Measurements from ENCODE around the gene CNNM4. TPM values are rescaled to one million over a fixed set of nuclear protein-coding genes. Genes with fewer than 3 reads are reported as not detected.

CNNM4 gene
- total RNA-seq, 1 donor from 2014 or later = 15.5 TPM

DNA sequence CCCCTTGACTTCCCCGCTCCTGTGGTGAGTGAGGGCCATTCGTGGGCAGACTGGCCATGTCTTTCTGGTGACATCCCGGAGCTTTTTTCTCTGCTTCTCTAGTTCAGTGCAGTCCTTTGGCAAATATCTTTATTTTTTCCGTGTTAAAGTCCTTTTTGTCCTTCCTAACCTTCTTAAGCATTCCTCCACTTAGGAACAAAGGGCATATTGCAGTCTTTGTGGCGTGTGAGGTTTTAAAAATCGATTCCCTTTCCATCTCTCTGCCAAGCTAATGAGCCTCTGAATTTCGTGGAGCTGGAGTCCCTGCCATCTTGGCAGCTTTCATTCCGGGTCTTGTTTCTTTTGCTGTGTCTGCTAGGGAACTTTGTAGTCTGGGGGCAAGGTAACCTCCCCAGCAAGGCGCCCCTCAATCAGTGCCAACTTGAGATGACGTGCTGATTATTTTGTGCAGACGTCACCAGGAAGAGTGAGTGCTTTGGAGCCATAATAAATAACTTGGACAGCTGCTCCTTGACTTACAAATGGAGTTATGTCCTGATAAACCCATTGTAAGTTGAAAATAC is 60.5 kb downstream of the CNNM4 start:
- peaks cover 41% of the 10 kb centered on the region for H3K4me1 Mint-ChIP-seq
- H3K27ac Mint-ChIP-seq = no peak overlapping the region
- peaks cover 10% of the 10 kb centered on the region for H3K27me3 Mint-ChIP-seq (ENCODE audit: insufficient read depth, low read depth)
- DNase-seq (ENCODE audit: low spot score) = no peak
- Histone ChIP-seq H3K4me2 (peak overlapping the region; percentile 66), H3K36me3 (no peaks in the 10 kb centered on the region), H3K4me3 (no peak overlapping the region), H2AFZ (replicated peaks) (no peak overlapping the region), H4K20me1 (ENCODE audit: low read depth) (peaks cover 88% of the 10 kb centered on the region), H3K9me3 (ENCODE audit: low read depth) (no peaks in the 10 kb centered on the region), H3K4me1 (peaks cover 40% of the 10 kb centered on the region), H3F3A (ENCODE audit: low read depth) (peaks cover 27% of the 10 kb centered on the region), H3K9ac (no peak overlapping the region), H3K27ac (peak overlapping the region; percentile 54), H3K27me3 (peaks cover 4% of the 10 kb centered on the region), H3K79me2 (ENCODE audit: low read depth) (peaks cover 79% of the 10 kb centered on the region)
- H3K4me3 Mint-ChIP-seq = peak overlapping the region; percentile 27
- no peak for TF ChIP-seq EZH2phosphoT487 (IDR thresholded peaks at IDR 0.05)
- TF ChIP-seq, protein P1, sequence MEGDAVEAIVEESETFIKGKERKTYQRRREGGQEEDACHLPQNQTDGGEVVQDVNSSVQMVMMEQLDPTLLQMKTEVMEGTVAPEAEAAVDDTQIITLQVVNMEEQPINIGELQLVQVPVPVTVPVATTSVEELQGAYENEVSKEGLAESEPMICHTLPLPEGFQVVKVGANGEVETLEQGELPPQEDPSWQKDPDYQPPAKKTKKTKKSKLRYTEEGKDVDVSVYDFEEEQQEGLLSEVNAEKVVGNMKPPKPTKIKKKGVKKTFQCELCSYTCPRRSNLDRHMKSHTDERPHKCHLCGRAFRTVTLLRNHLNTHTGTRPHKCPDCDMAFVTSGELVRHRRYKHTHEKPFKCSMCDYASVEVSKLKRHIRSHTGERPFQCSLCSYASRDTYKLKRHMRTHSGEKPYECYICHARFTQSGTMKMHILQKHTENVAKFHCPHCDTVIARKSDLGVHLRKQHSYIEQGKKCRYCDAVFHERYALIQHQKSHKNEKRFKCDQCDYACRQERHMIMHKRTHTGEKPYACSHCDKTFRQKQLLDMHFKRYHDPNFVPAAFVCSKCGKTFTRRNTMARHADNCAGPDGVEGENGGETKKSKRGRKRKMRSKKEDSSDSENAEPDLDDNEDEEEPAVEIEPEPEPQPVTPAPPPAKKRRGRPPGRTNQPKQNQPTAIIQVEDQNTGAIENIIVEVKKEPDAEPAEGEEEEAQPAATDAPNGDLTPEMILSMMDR (IDR thresholded peaks at IDR 0.05) = no peak
- TF ChIP-seq EZH2 (IDR thresholded peaks at IDR 0.05) = no peak
- peaks cover 23% of the 10 kb centered on the region for H3K36me3 Mint-ChIP-seq
- no peaks in the 10 kb centered on the region for H3K9me3 Mint-ChIP-seq

DNA sequence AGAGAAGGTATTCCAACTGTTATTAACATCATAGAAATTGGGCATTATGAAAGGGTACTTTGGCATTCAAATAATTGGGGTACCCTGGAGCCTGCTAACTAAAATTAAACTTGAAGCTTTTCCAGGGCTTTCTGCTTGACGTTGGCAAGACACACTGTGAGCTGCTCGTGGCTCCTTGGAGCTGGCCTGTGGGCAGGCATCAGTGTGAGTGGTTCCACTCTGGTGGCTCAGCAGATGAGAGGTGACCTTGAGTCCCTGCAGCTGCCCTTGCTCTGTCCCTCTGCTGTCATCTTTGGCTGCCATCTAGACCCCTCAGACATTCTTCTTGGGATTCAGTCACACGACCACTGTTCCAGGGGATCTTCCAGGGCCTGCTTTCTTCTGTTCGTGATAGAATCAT is 62.1 kb downstream of the CNNM4 start:
- Mint-ChIP-seq H3K36me3 (peaks cover 23% of the 10 kb centered on the region), H3K4me1 (peaks cover 36% of the 10 kb centered on the region), H3K9me3 (no peaks in the 10 kb centered on the region), H3K4me3 (no peak overlapping the region), H3K27me3 (ENCODE audit: insufficient read depth, low read depth) (peaks cover 10% of the 10 kb centered on the region), H3K27ac (no peak overlapping the region)
- H3K9ac ChIP-seq = no peak overlapping the region
- H3K36me3 ChIP-seq = no peaks in the 10 kb centered on the region
- peaks cover 19% of the 10 kb centered on the region for H3F3A ChIP-seq (ENCODE audit: low read depth)
- H3K4me2 ChIP-seq = no peak overlapping the region
- H3K4me1 ChIP-seq = peaks cover 32% of the 10 kb centered on the region
- no peak overlapping the region for H2AFZ ChIP-seq (replicated peaks)
- H3K27ac ChIP-seq = no peak overlapping the region
- peaks cover 4% of the 10 kb centered on the region for H3K27me3 ChIP-seq
- H4K20me1 ChIP-seq (ENCODE audit: low read depth) = peaks cover 78% of the 10 kb centered on the region
- TF ChIP-seq EZH2phosphoT487 (IDR thresholded peaks at IDR 0.05) = no peak
- TF ChIP-seq EZH2 (IDR thresholded peaks at IDR 0.05) = no peak
- TF ChIP-seq, protein P1 (IDR thresholded peaks at IDR 0.05) = no peak
- no peak for DNase-seq (ENCODE audit: low spot score)
- no peaks in the 10 kb centered on the region for H3K9me3 ChIP-seq (ENCODE audit: low read depth)
- no peak overlapping the region for H3K4me3 ChIP-seq
- H3K79me2 ChIP-seq (ENCODE audit: low read depth) = peaks cover 70% of the 10 kb centered on the region

DNA sequence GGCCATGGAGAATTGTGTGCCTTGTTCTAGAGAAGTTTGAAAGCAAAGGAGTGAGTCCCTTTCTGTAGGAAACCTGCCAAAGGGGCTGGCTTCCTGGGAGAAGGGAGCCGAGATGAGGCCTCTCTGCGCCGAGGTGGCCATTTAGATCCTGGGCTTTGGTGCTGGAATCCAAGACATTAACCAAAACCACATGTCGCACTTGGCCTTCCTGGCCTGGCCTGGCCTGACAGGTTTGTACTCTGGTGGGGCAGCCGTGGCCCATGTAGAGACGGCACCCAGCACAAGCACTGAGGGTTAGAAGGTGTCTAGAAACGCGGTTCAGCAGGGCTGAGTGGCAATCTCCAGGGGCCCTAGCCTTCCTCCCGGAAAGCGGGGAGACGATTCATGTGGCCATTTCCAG is 62.5 kb downstream of the CNNM4 start:
- no peaks in the 10 kb centered on the region for H3K36me3 ChIP-seq
- peaks cover 33% of the 10 kb centered on the region for H3K4me1 Mint-ChIP-seq
- no peak overlapping the region for H2AFZ ChIP-seq (replicated peaks)
- peaks cover 66% of the 10 kb centered on the region for H3K79me2 ChIP-seq (ENCODE audit: low read depth)
- H3K4me3 Mint-ChIP-seq = no peak overlapping the region
- H3F3A ChIP-seq (ENCODE audit: low read depth) = peaks cover 19% of the 10 kb centered on the region
- TF ChIP-seq, protein P1 (IDR thresholded peaks at IDR 0.05) = no peak
- TF ChIP-seq EZH2 (IDR thresholded peaks at IDR 0.05) (no peak), EZH2phosphoT487 (IDR thresholded peaks at IDR 0.05) (no peak)
- H3K27ac Mint-ChIP-seq = no peak overlapping the region
- peaks cover 24% of the 10 kb centered on the region for H3K36me3 Mint-ChIP-seq
- no peak overlapping the region for H3K4me3 ChIP-seq
- H3K9ac ChIP-seq = no peak overlapping the region
- H4K20me1 ChIP-seq (ENCODE audit: low read depth) = peaks cover 74% of the 10 kb centered on the region
- no peaks in the 10 kb centered on the region for H3K9me3 Mint-ChIP-seq
- H3K27me3 ChIP-seq = no peaks in the 10 kb centered on the region
- peaks cover 10% of the 10 kb centered on the region for H3K27me3 Mint-ChIP-seq (ENCODE audit: insufficient read depth, low read depth)
- H3K4me1 ChIP-seq = peaks cover 29% of the 10 kb centered on the region
- H3K9me3 ChIP-seq (ENCODE audit: low read depth) = no peaks in the 10 kb centered on the region
- no peak overlapping the region for H3K4me2 ChIP-seq
- no peak for DNase-seq (ENCODE audit: low spot score)
- no peak overlapping the region for H3K27ac ChIP-seq
